ENCODE data around the gene DNAJB6.

The DNAJB6 gene

GRCh38 chr7:157410831-157411556 is 74.2 kb downstream of the DNAJB6 start:
- no peak for DNase-seq

GRCh38 chr7:157411580-157411979 is 74.8 kb downstream of the DNAJB6 start:
- DNase-seq: no peak

- no peak for DNase-seq
These were observed 75.2 kb downstream of the DNAJB6 start for GRCh38 chr7:157412021-157412443.

- DNase-seq: no peak
These were observed 75.8 kb downstream of the DNAJB6 start for GRCh38 chr7:157412491-157413180.

- no peak for DNase-seq
These were observed 77.3 kb downstream of the DNAJB6 start for GRCh38 chr7:157413881-157414701.

- no peak for DNase-seq
These were observed 77.9 kb downstream of the DNAJB6 start for GRCh38 chr7:157414702-157415096.

- DNase-seq: no peak
These were observed 78.7 kb downstream of the DNAJB6 start for GRCh38 chr7:157415486-157415885.

- no peak for DNase-seq
These were observed 79.2 kb downstream of the DNAJB6 start for GRCh38 chr7:157416011-157416410.

- no peak for DNase-seq
These were observed 81.6 kb downstream of the DNAJB6 start for GRCh38 chr7:157418204-157419034.

- DNase-seq: no peak
These were observed 82.2 kb downstream of the DNAJB6 start for GRCh38 chr7:157419035-157419293.

- DNase-seq: no peak
These were observed 85.5 kb downstream of the DNAJB6 start for GRCh38 chr7:157422279-157422678.

GRCh38 chr7:157423348-157423747 is 86.5 kb downstream of the DNAJB6 start:
- DNase-seq: no peak

GRCh38 chr7:157423886-157424565 is 87.2 kb downstream of the DNAJB6 start:
- DNase-seq: no peak

- no peak for DNase-seq
These were observed 88.4 kb downstream of the DNAJB6 start for GRCh38 chr7:157425137-157425731.

GRCh38 chr7:157425761-157426160 is 89.0 kb downstream of the DNAJB6 start:
- no peak for DNase-seq

GRCh38 chr7:157426463-157427301 is 89.9 kb downstream of the DNAJB6 start:
- no peak for DNase-seq

- no peak for DNase-seq
These were observed 91.2 kb downstream of the DNAJB6 start for GRCh38 chr7:157427811-157428553.

- DNase-seq: no peak
These were observed 91.7 kb downstream of the DNAJB6 start for GRCh38 chr7:157428554-157428945.

- DNase-seq: no peak
These were observed 92.3 kb downstream of the DNAJB6 start for GRCh38 chr7:157429001-157429679.
